IMR-90 (cell line): ENCODE data around the gene SLC25A21. TPM values are rescaled to one million over a fixed set of nuclear protein-coding genes. Genes with fewer than 3 reads are reported as not detected.

Source experiments
- ATAC-seq: fragments of 200-7000 bp; cut with Tn5 transposase; 2 replicates; pipeline ENCODE4 v1.9.1; 2020; ENCODE audit warnings: low read depth, mild to moderate bottlenecking, moderate library complexity
- BruUV-seq: library from RNA; stranded (reverse); fragments of 400-500 nt; replicated peaks from 2 replicates; lab custom pipeline; 2021; lab: Mats Ljungman, UMichigan
- CTCF ChIA-PET: fragments of 300-600 bp; formaldehyde crosslinking; extraction: SDS; loops from one replicate; lab custom pipeline; 2021; ENCODE audit warnings: antibody characterized with exemption; lab: Yijun Ruan, JAX
- POLR2A ChIA-PET: fragments of 300-600 bp; sonication (Branson Sonifier 250); formaldehyde crosslinking; loops from one replicate; lab custom pipeline; 2022; ENCODE audit warnings: antibody characterized with exemption; ENCODE audit not compliant: unreplicated experiment; lab: Charles Lee
- DNase-seq: peaks from one replicate; pipeline ENCODE4 v3.0.0; 2013
- H2AFZ ChIP-seq: replicated peaks from 2 replicates; pipeline ENCODE3; 2013; ENCODE audit warnings: low read length, mild to moderate bottlenecking; ENCODE audit not compliant: poor library complexity
- H2AK5ac ChIP-seq: 2 replicates; pipeline ENCODE4 v1.6.1; 2013; ENCODE audit warnings: low read depth, low read length, inconsistent platforms
- H2AK9ac ChIP-seq: replicated peaks from 2 replicates; pipeline ENCODE3; 2013; ENCODE audit warnings: mild to moderate bottlenecking, low read depth, low read length, moderate library complexity; ENCODE audit not compliant: poor library complexity
- H2BK120ac ChIP-seq: 2 replicates; pipeline ENCODE4 v1.6.1; 2013; ENCODE audit warnings: low read depth, low read length, inconsistent platforms
- H2BK15ac ChIP-seq: 3 replicates; pipeline ENCODE4 v1.6.1; 2013; ENCODE audit warnings: low read depth, low read length, inconsistent platforms
- H2BK20ac ChIP-seq: 2 replicates; pipeline ENCODE4 v1.6.1; 2013; ENCODE audit warnings: low read depth, mild to moderate bottlenecking, inconsistent platforms, low read length, moderate library complexity
- H2BK5ac ChIP-seq: 2 replicates; pipeline ENCODE4 v1.6.1; 2013; ENCODE audit warnings: mild to moderate bottlenecking, low read depth, low read length, inconsistent platforms; ENCODE audit not compliant: poor library complexity, severe bottlenecking
- H3K14ac ChIP-seq: replicated peaks from 2 replicates; pipeline ENCODE4 v1.6.1; 2013; ENCODE audit warnings: low read depth, low read length, inconsistent platforms
- H3K18ac ChIP-seq: 2 replicates; pipeline ENCODE4 v1.6.1; 2013; ENCODE audit warnings: low read depth, low read length, control low read depth
- H3K23ac ChIP-seq: 2 replicates; pipeline ENCODE4 v1.6.1; 2013; ENCODE audit warnings: low read depth, low read length, inconsistent platforms
- H3K27ac ChIP-seq: 2 replicates; pipeline ENCODE4 v1.5.1; 2013; ENCODE audit warnings: mild to moderate bottlenecking, control low read depth, low read length; ENCODE audit not compliant: insufficient read depth
- H3K27me3 ChIP-seq: 2 replicates; pipeline ENCODE4 v1.6.1; 2013; ENCODE audit warnings: low read length; ENCODE audit not compliant: control insufficient read depth, insufficient read depth
- H3K36me3 ChIP-seq: 2 replicates; pipeline ENCODE4 v1.6.1; 2013; ENCODE audit warnings: low read length, mixed read lengths; ENCODE audit not compliant: control insufficient read depth, insufficient read depth
- H3K4ac ChIP-seq: 2 replicates; pipeline ENCODE4 v1.6.1; 2013; ENCODE audit warnings: low read depth, low read length, inconsistent platforms
- H3K4me1 ChIP-seq: 2 replicates; pipeline ENCODE4 v1.6.1; 2013; ENCODE audit warnings: low read length, mixed read lengths; ENCODE audit not compliant: control insufficient read depth, insufficient read depth
- H3K4me2 ChIP-seq: 2 replicates; pipeline ENCODE4 v1.6.1; 2013; ENCODE audit warnings: low read depth, mild to moderate bottlenecking, control low read depth, low read length, moderate library complexity
- H3K4me3 ChIP-seq: 2 replicates; pipeline ENCODE4 v1.5.1; 2013; ENCODE audit warnings: low read depth, mild to moderate bottlenecking, control low read depth, low read length, moderate library complexity; ENCODE audit not compliant: insufficient read depth
- H3K56ac ChIP-seq: 2 replicates; pipeline ENCODE4 v1.6.1; 2013; ENCODE audit warnings: low read length, inconsistent platforms; ENCODE audit not compliant: insufficient read depth; ENCODE audit errors: extremely low read depth
- H3K79me1 ChIP-seq, 2 experiments: 2 replicates each; pipeline ENCODE4 v1.6.1; 2013; ENCODE audit warnings: low read length in 2 of 2, inconsistent platforms in 1 of 2, low read depth in 1 of 2
- H3K9ac ChIP-seq: 2 replicates; pipeline ENCODE4 v1.6.1; 2013; ENCODE audit warnings: low read depth, low read length, control low read depth
- H3K9me1 ChIP-seq: 2 replicates; pipeline ENCODE4 v1.6.1; 2013; ENCODE audit warnings: low read length, inconsistent platforms; ENCODE audit not compliant: insufficient read depth
- H3K9me3 ChIP-seq: 2 replicates; pipeline ENCODE4 v1.6.1; 2013; ENCODE audit warnings: low read length; ENCODE audit not compliant: control insufficient read depth, insufficient read depth
- H4K20me1 ChIP-seq: 2 replicates; pipeline ENCODE4 v1.6.1; 2013; ENCODE audit warnings: low read length, inconsistent platforms; ENCODE audit not compliant: insufficient read depth
- H4K5ac ChIP-seq: 2 replicates; pipeline ENCODE4 v1.6.1; 2013; ENCODE audit warnings: mild to moderate bottlenecking, low read depth, low read length, control low read depth
- H4K8ac ChIP-seq, 2 experiments: 2 replicates each; pipeline ENCODE4 v1.6.1; 2013; ENCODE audit warnings: low read depth in 2 of 2, low read length in 2 of 2, control low read depth in 1 of 2, inconsistent platforms in 1 of 2
- H4K91ac ChIP-seq: 2 replicates; pipeline ENCODE4 v1.6.1; 2013; ENCODE audit warnings: low read depth, low read length, inconsistent platforms; ENCODE audit not compliant: insufficient read depth
- BHLHE40 ChIP-seq: fragments of 150-350 bp; IDR thresholded peaks from 2 replicates; pipeline ENCODE4 v1.6.1; 2016; ENCODE audit warnings: mild to moderate bottlenecking, low read depth, low read length
- CEBPB ChIP-seq: IDR thresholded peaks from 2 replicates; pipeline ENCODE4 v1.6.1; 2012; ENCODE audit warnings: low read depth, low read length, improper control_type of control experiment
- CHD1 ChIP-seq: IDR thresholded peaks from 2 replicates; pipeline ENCODE4 v1.6.1; 2012; ENCODE audit warnings: low read depth, low read length, improper control_type of control experiment
- FOS ChIP-seq: fragments of 150-350 bp; IDR thresholded peaks from 2 replicates; pipeline ENCODE4 v1.6.1; 2016; ENCODE audit warnings: low read depth, low read length
- MAFK ChIP-seq: IDR thresholded peaks from 2 replicates; pipeline ENCODE4 v1.6.1; 2012; ENCODE audit warnings: low read depth, low read length, improper control_type of control experiment
- MAZ ChIP-seq: IDR thresholded peaks from 2 replicates; pipeline ENCODE4 v1.6.1; 2012; ENCODE audit warnings: low read depth, mild to moderate bottlenecking, low read length, improper control_type of control experiment, moderate library complexity, borderline replicate concordance
- MXI1 ChIP-seq: IDR thresholded peaks from 2 replicates; pipeline ENCODE4 v1.6.1; 2012; ENCODE audit warnings: low read depth, mild to moderate bottlenecking, low read length, moderate library complexity, borderline replicate concordance
- NFE2L2 ChIP-seq: fragments of 150-350 bp; IDR thresholded peaks from 2 replicates; pipeline ENCODE4 v1.6.1; 2016; ENCODE audit warnings: low read depth, mild to moderate bottlenecking, low read length
- POLR2A ChIP-seq: IDR thresholded peaks from 2 replicates; pipeline ENCODE4 v1.6.1; 2012; ENCODE audit warnings: mild to moderate bottlenecking, low read depth, low read length
- RAD21 ChIP-seq: IDR thresholded peaks from 2 replicates; pipeline ENCODE4 v1.6.1; 2012; ENCODE audit warnings: low read length, improper control_type of control experiment
- RCOR1 ChIP-seq: IDR thresholded peaks from 2 replicates; pipeline ENCODE4 v1.6.1; 2012; ENCODE audit warnings: mild to moderate bottlenecking, low read length, improper control_type of control experiment; ENCODE audit not compliant: insufficient replicate concordance
- RFX5 ChIP-seq: IDR thresholded peaks from 2 replicates; pipeline ENCODE4 v1.8.0; 2012; ENCODE audit warnings: low read depth, mild to moderate bottlenecking, low read length, moderate library complexity
- SMC3 ChIP-seq: fragments of 150-350 bp; IDR thresholded peaks from 2 replicates; pipeline ENCODE4 v1.6.1; 2016; ENCODE audit warnings: low read depth, mild to moderate bottlenecking, antibody characterized with exemption, low read length, moderate library complexity
- WGBS, 2 experiments: methylation state at CpG; one replicate each; pipeline versions ENCODE4 v1.1.5 to v1.1.7; 2013; ENCODE audit warnings: missing lambda C conversion rate in 2 of 2; ENCODE audit not compliant: insufficient read length in 1 of 2; ENCODE audit errors: extremely low coverage in 2 of 2; 5-methylcytosine and 5-hydroxymethylcytosine counted together
- dilution Hi-C: fragments of 300-500 bp; cut with HindIII; formaldehyde crosslinking; loops from one replicate; pipeline ENCODE4 v1.14.3; 2018; ENCODE audit warnings: low sequenced_read_pairs; ENCODE audit not compliant: unreplicated experiment
- in situ Hi-C: fragments of 300-500 bp; cut with MboI; formaldehyde crosslinking; loops from 3 replicates; pipeline ENCODE4 v1.14.3; 2019; ENCODE audit warnings: low sequenced_read_pairs, inconsistent platforms, mixed read lengths
- intact Hi-C: fragments of 100-400 bp; cut with micrococcal nuclease; formaldehyde crosslinking; loops from 2 replicates; pipeline ENCODE4 v1.10.0; 2022
- polyA plus RNA-seq, 3 experiments: library from polyadenylated mRNA; depleted of rRNA; stranded (reverse); fragments of >200 nt; gene quantifications; 2 replicates each; pipeline ENCODE4 v1.2.3, GENCODE V29; 2012; ENCODE audit warnings: low replicate concordance in 1 of 3
- total RNA-seq: library from RNA; depleted of rRNA; stranded (reverse); fragments of >200 nt; gene quantifications from 2 replicates; pipeline ENCODE4 v1.2.3, GENCODE V29; 2012
- TF ChIP-seq, protein P1 (sequence below): fragments of 150-350 bp; IDR thresholded peaks from 2 replicates; pipeline ENCODE4 v1.6.1; 2016; ENCODE audit warnings: low read depth, mild to moderate bottlenecking, low read length, moderate library complexity, borderline replicate concordance
- TF ChIP-seq, protein P2 (sequence below): conservative IDR thresholded peaks from 2 replicates; pipeline ENCODE4 v1.5.1; 2012; ENCODE audit warnings: mild to moderate bottlenecking, low read depth, low read length, improper control_type of control experiment
- TF ChIP-seq, protein P3 (sequence below): fragments of 150-350 bp; IDR thresholded peaks from 2 replicates; pipeline ENCODE4 v1.6.1; 2017; ENCODE audit warnings: mild to moderate bottlenecking, antibody characterized with exemption, low read length, low read depth

Gene SLC25A21
- total and polyA plus RNA-seq, 2 of the 4 experiments (the other 2 are of a cell fraction): 0.62 to 0.90 TPM

DNA sequence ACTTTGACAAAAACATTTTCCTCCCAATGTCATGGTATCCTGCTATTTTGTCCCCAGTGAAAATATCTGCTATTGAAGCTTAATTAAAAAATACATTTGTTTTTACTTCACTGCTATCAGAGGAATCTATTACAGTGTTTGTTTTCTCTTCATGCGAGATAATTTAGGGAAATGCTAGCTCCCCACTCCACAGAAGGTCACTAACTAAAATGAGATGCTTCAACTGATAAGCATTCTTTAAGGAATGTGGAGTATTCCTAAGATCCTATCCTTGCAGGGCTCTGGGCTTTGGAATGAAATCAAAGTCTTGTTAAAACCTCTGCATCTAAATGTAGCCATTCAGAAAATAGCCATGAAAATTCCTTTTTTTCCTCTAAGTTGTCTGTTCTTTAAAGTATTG is 471.3 kb downstream of the SLC25A21 start:
- Histone ChIP-seq H3K9me1 (no peaks in the 10 kb centered on the region), H3K18ac (no peak overlapping the region), H4K20me1 (no peaks in the 10 kb centered on the region), H2BK120ac (no peak overlapping the region), H2BK15ac (no peak overlapping the region), H2AK5ac (no peak overlapping the region), H2BK20ac (no peak overlapping the region), H4K91ac (no peak overlapping the region), H3K27ac (no peak overlapping the region), H3K4me2 (no peak overlapping the region), H3K4ac (no peak overlapping the region), H3K14ac (no peak overlapping the region), H4K5ac (no peak overlapping the region), H3K4me1 (no peaks in the 10 kb centered on the region), H3K23ac (no peak overlapping the region), H3K36me3 (no peaks in the 10 kb centered on the region), H2AK9ac (no peak overlapping the region), H2BK5ac (no peak overlapping the region), H4K8ac (no peak overlapping the region), H2AFZ (no peak overlapping the region), H3K27me3 (no peaks in the 10 kb centered on the region), H3K79me1 (no peaks in the 10 kb centered on the region), H3K56ac (no peak overlapping the region), H3K4me3 (no peak overlapping the region), H3K9me3 (no peaks in the 10 kb centered on the region), H3K9ac (no peak overlapping the region)
- no peak for ATAC-seq
- intact Hi-C loops: no loop called here
- no TSS peak for BruUV-seq
- dilution Hi-C loops: no loop called here
- in situ Hi-C loops: no loop called here
- DNase-seq: no peak
- no CpG with 5 or more reads among the region's 1 CpG for WGBS, 2 experiments
- TF ChIP-seq MXI1 (no peak), RFX5 (no peak), CEBPB (no peak), FOS (no peak), RCOR1 (no peak), NFE2L2 (no peak), RAD21 (no peak), MAZ (no peak), POLR2A (no peak), CHD1 (no peak), SMC3 (no peak), BHLHE40 (no peak), MAFK (no peak)
- TF ChIP-seq, protein P1, sequence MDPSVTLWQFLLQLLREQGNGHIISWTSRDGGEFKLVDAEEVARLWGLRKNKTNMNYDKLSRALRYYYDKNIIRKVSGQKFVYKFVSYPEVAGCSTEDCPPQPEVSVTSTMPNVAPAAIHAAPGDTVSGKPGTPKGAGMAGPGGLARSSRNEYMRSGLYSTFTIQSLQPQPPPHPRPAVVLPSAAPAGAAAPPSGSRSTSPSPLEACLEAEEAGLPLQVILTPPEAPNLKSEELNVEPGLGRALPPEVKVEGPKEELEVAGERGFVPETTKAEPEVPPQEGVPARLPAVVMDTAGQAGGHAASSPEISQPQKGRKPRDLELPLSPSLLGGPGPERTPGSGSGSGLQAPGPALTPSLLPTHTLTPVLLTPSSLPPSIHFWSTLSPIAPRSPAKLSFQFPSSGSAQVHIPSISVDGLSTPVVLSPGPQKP: no peak
- TF ChIP-seq, protein P2, sequence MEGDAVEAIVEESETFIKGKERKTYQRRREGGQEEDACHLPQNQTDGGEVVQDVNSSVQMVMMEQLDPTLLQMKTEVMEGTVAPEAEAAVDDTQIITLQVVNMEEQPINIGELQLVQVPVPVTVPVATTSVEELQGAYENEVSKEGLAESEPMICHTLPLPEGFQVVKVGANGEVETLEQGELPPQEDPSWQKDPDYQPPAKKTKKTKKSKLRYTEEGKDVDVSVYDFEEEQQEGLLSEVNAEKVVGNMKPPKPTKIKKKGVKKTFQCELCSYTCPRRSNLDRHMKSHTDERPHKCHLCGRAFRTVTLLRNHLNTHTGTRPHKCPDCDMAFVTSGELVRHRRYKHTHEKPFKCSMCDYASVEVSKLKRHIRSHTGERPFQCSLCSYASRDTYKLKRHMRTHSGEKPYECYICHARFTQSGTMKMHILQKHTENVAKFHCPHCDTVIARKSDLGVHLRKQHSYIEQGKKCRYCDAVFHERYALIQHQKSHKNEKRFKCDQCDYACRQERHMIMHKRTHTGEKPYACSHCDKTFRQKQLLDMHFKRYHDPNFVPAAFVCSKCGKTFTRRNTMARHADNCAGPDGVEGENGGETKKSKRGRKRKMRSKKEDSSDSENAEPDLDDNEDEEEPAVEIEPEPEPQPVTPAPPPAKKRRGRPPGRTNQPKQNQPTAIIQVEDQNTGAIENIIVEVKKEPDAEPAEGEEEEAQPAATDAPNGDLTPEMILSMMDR: no peak
- TF ChIP-seq, protein P3, sequence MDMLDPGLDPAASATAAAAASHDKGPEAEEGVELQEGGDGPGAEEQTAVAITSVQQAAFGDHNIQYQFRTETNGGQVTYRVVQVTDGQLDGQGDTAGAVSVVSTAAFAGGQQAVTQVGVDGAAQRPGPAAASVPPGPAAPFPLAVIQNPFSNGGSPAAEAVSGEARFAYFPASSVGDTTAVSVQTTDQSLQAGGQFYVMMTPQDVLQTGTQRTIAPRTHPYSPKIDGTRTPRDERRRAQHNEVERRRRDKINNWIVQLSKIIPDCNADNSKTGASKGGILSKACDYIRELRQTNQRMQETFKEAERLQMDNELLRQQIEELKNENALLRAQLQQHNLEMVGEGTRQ: no peak
- ChIA-PET CTCF (no interaction called here), POLR2A (no interaction called here)
